Erythroblast (primary cell): Measurements from ENCODE around the gene LPCAT2.

Source experiments
- DNase-seq, 2 experiments: peaks; one replicate each; lab custom pipeline; 2025; lab: John Stamatoyannopoulos, UW
- GATA1 ChIP-seq: IDR thresholded peaks from 2 replicates; pipeline ENCODE4 v1.6.1; 2011; ENCODE audit warnings: low read depth, mild to moderate bottlenecking, control low read depth, low read length, moderate library complexity
- POLR2A ChIP-seq: IDR thresholded peaks from 2 replicates; pipeline ENCODE4 v1.6.1; 2011; ENCODE audit warnings: mild to moderate bottlenecking, low read length

The LPCAT2 gene

GRCh38 chr16:55502801-55503366, 6.0 kb upstream of the LPCAT2 start:
- TF ChIP-seq GATA1 (no peak), POLR2A (no peak)
- no peak for DNase-seq

GRCh38 chr16:55503726-55504550, 4.9 kb upstream of the LPCAT2 start:
- no peak for TF ChIP-seq POLR2A
- TF ChIP-seq GATA1, result no peak
- DNase-seq, result no peak

- TF ChIP-seq GATA1, result no peak
- TF ChIP-seq POLR2A, result no peak
- no peak for DNase-seq
Measured at GRCh38 chr16:55505333-55506015, 3.4 kb upstream of the LPCAT2 start.

GRCh38 chr16:55506083-55506482, 2.8 kb upstream of the LPCAT2 start:
- no peak for DNase-seq

GRCh38 chr16:55506708-55507107, 2.2 kb upstream of the LPCAT2 start:
- DNase-seq, result no peak

More at GRCh38 chr16:55506083-55506482, 2.8 kb upstream of the LPCAT2 start:
- TF ChIP-seq GATA1 (no peak), POLR2A (no peak)

GRCh38 chr16:55508271-55508921, 476 bp upstream of the LPCAT2 start:
- no peak for DNase-seq
- no peak for TF ChIP-seq POLR2A
- no peak for TF ChIP-seq GATA1

More at GRCh38 chr16:55506708-55507107, 2.2 kb upstream of the LPCAT2 start:
- TF ChIP-seq GATA1, result no peak

- DNase-seq, result peak in 1 of 2 experiments; percentile 6
- no peak for TF ChIP-seq GATA1
- TF ChIP-seq POLR2A, result no peak
Measured at GRCh38 chr16:55510185-55510805, 1.4 kb downstream of the LPCAT2 start.

GRCh38 chr16:55512941-55513340, 4.1 kb downstream of the LPCAT2 start:
- DNase-seq, result no peak
- TF ChIP-seq POLR2A (no peak), GATA1 (no peak)

GRCh38 chr16:55513616-55514015, 4.7 kb downstream of the LPCAT2 start:
- TF ChIP-seq POLR2A, result no peak
- TF ChIP-seq GATA1, result no peak
- DNase-seq, result no peak

GRCh38 chr16:55515111-55515510, 6.2 kb downstream of the LPCAT2 start:
- DNase-seq, result no peak
- no peak for TF ChIP-seq POLR2A
- TF ChIP-seq GATA1, result no peak

- DNase-seq, result no peak
- TF ChIP-seq GATA1 (no peak), POLR2A (no peak)
Measured at GRCh38 chr16:55521792-55522191, 12.9 kb downstream of the LPCAT2 start.

- DNase-seq, result no peak
- no peak for TF ChIP-seq POLR2A
- no peak for TF ChIP-seq GATA1
Measured at GRCh38 chr16:55526441-55526840, 17.6 kb downstream of the LPCAT2 start.

- DNase-seq, result no peak
- TF ChIP-seq POLR2A (no peak), GATA1 (no peak)
Measured at GRCh38 chr16:55527885-55528284, 19.0 kb downstream of the LPCAT2 start.
